IPS DF 6.9 (cell line): Measurements from ENCODE around the gene CT83.

Source experiments
- DNase-seq: peaks from one replicate; pipeline ENCODE4 v3.0.0-alpha.2; 2013; ENCODE audit warnings: low read depth, low spot score
- H3K27ac ChIP-seq: one replicate; pipeline ENCODE4 v1.5.1; 2013; ENCODE audit warnings: low read length, control low read depth
- H3K27me3 ChIP-seq: 2 replicates; pipeline ENCODE4 v1.6.1; 2013; ENCODE audit warnings: mild to moderate bottlenecking, low read length; ENCODE audit not compliant: control insufficient read depth, insufficient read depth
- H3K36me3 ChIP-seq: 2 replicates; pipeline ENCODE4 v1.6.1; 2013; ENCODE audit warnings: low read length; ENCODE audit not compliant: control insufficient read depth, insufficient read depth
- H3K4me1 ChIP-seq: 2 replicates; pipeline ENCODE4 v1.6.1; 2013; ENCODE audit warnings: low read length; ENCODE audit not compliant: control insufficient read depth, insufficient read depth
- H3K4me3 ChIP-seq: 2 replicates; pipeline ENCODE4 v1.5.1; 2013; ENCODE audit warnings: mild to moderate bottlenecking, low read length
- H3K9me3 ChIP-seq: 2 replicates; pipeline ENCODE4 v1.6.1; 2013; ENCODE audit warnings: low read length, inconsistent platforms; ENCODE audit not compliant: control insufficient read depth, insufficient read depth
- WGBS: extraction: QIAGEN DNeasy Blood & Tissue Kit; methylation state at CpG from one replicate; pipeline ENCODE4 v1.1.7; 2013; ENCODE audit warnings: mixed read lengths, missing lambda C conversion rate; ENCODE audit not compliant: insufficient read length, insufficient coverage; 5-methylcytosine and 5-hydroxymethylcytosine counted together

Gene CT83, protein sequence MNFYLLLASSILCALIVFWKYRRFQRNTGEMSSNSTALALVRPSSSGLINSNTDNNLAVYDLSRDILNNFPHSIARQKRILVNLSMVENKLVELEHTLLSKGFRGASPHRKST

DNA sequence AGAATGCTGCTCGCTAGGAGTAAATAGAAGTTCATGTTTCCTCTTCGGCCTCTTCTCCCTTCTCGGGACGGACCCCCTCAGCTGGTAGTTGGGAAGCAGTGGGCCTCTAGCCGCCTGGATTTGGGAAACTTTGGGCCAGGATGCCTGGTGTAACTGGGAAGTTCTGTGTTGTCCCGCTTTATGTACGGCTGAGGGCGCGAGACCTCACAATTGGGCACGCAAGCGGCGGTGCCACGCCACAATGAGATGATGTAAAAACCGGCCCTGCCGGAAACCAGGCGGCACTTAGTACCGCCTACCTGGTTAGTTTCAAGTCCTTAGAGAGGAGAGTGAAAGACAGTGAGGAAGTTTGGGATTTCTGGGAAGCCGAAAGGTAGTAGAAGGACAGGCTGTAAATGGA is at the start of gene CT83:
Gene CT83 (minus strand): TSS at position 155 of the 400 bp plus-strand sequence. CDS start 120 bp downstream, at position 35.
- no CpG with 5 or more reads among the region's 18 CpGs for WGBS
- Histone ChIP-seq H3K9me3 (no peaks in the 10 kb centered on the region), H3K27ac (no peak within 1 kb of the TSS), H3K4me3 (no peak within 1 kb of the TSS), H3K27me3 (no peaks in the 10 kb centered on the region), H3K36me3 (no peaks in the 10 kb centered on the region), H3K4me1 (no peaks in the 10 kb centered on the region)
- no peak for DNase-seq

DNA sequence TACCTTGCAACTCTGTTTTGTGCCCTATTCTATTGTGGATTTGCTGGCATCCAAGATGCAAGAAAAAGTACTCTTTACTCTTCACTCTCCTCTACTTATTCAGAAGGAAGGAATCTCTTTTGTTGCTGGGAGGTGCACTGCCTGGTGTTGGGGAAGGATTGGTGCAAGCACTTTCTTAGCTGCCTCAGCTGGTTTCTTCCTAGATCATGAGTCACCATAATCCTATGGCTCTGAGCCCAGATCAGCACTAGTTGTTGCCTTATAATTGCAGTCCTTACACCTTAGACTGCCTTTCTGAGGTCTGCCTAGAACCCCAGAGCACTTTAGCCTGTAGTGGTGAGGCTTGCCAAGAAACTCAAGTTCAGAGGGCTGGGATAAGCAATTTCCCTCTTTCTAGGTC is 37.0 kb upstream of the CT83 start:
- Histone ChIP-seq H3K27me3 (no peaks in the 10 kb centered on the region), H3K9me3 (no peaks in the 10 kb centered on the region), H3K4me3 (no peak overlapping the region), H3K27ac (no peak overlapping the region), H3K4me1 (no peaks in the 10 kb centered on the region), H3K36me3 (no peaks in the 10 kb centered on the region)
- no peak for DNase-seq

DNA sequence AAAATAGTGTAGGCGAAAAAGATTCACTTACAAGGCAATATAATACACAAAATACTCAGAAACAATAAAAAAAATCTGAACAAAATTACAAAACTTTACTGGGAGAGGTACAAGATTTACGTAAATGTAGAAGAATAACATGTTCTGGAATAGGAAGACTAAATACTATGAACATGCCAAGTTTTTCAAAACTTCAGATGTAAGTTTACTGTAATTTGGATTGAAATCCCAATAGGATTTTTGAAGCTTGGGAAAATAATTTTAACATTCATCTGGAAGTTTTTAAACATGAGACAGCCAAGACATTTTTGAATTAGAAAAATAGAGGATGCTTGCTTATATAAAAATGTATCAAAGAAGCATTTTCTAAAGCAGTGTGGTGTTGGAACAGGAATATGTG is 30.5 kb upstream of the CT83 start:
- no peaks in the 10 kb centered on the region for H3K36me3 ChIP-seq
- no peaks in the 10 kb centered on the region for H3K9me3 ChIP-seq
- H3K27ac ChIP-seq: no peak overlapping the region
- no peak for DNase-seq
- H3K27me3 ChIP-seq: no peaks in the 10 kb centered on the region
- no CpG with 5 or more reads among the region's 2 CpGs for WGBS
- no peak overlapping the region for H3K4me3 ChIP-seq
- no peaks in the 10 kb centered on the region for H3K4me1 ChIP-seq

DNA sequence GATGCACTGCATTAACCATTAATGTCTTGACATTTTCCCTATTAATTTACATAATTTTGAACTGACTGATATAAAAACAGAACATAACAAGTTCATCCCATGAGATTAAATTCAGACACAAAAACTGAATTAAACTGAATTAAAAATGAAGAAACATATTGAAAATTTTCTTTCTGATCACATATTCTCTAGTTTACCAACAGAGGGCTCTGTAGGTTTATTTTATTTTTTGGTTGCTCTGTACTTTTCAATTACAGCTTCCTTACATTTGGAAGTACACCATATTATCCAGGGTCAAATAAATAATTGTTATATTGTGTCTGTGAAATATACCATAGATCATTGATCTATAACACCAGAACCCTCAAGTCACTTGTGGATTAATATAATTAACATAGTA is 27.3 kb upstream of the CT83 start:
- no peak overlapping the region for H3K4me3 ChIP-seq
- H3K27ac ChIP-seq: no peak overlapping the region
- no peaks in the 10 kb centered on the region for H3K9me3 ChIP-seq
- no peaks in the 10 kb centered on the region for H3K36me3 ChIP-seq
- no peaks in the 10 kb centered on the region for H3K4me1 ChIP-seq
- no peaks in the 10 kb centered on the region for H3K27me3 ChIP-seq
- no peak for DNase-seq

DNA sequence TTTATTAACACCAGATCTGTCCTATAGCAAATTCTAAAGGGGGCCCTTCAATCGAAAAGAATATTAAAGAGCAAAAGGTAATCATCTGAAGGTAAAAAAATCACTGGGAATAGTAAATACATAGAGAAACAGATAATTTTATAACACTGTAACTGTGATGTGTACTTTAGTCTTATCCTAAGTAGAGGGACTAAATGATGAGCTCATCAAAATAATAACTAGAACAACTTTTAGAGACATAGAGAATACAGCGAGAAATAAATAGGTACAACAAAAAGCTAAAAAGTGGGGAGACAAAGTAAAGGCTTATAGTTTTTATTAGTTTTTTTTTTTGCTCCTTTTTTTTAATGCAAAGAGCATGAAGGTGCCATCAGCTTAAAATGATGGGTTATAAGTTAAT is 17.3 kb upstream of the CT83 start:
- no CpG with 5 or more reads among the region's 2 CpGs for WGBS
- Histone ChIP-seq H3K9me3 (no peaks in the 10 kb centered on the region), H3K36me3 (no peaks in the 10 kb centered on the region), H3K4me1 (no peaks in the 10 kb centered on the region), H3K4me3 (no peak overlapping the region), H3K27me3 (no peaks in the 10 kb centered on the region), H3K27ac (no peak overlapping the region)
- no peak for DNase-seq

DNA sequence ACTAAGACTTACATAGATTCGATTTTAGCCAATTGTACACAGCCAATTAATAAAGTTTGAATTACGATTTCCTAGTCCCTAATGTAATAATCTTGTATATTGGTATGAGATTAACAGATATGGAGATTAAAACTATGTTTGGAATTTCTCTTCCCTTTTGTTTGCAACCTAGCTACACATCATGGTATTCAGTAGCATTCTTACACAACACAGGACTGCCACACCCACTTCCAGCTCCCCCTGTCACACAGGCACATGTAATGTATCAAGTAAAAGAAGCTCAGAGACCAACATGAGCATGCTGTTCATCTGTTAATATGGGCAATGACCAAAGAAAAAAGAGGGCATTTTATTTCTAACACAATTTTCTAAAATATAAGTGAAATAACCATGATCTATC is 13.6 kb downstream of the CT83 start:
- Histone ChIP-seq H3K27me3 (no peaks in the 10 kb centered on the region), H3K4me3 (no peak overlapping the region), H3K36me3 (no peaks in the 10 kb centered on the region), H3K4me1 (no peaks in the 10 kb centered on the region), H3K27ac (no peak overlapping the region), H3K9me3 (no peaks in the 10 kb centered on the region)
- DNase-seq: no peak
- WGBS: no CpG with 5 or more reads among the region's 2 CpGs

DNA sequence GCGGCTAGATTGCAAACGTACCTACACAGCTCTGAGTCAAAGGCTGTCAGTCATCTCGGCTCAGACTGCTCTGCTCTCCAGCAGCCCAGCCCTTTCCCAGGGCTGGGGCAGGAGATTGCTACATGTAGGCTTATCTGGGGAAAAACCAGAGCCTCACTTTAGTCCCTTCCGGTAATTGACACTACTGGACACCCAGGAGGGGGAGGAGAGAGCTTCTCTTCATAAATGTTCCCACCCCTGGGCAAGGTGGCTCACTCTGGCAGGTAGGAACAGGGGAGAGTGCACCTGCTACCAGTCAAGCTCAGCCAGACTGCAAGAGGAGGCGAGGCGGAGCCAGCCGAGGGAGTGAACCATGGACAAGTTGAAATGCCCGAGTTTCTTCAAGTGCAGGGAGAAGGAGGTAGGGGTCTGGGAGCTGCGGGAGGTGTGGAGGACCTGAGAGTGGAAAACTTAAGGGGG is 26.4 kb downstream of the CT83 start, which contains the start of gene SLC6A14:
Gene SLC6A14 (plus strand): TSS at position 249 of the 459 bp plus-strand sequence. CDS start 104 bp downstream, at position 353.
- no peak for DNase-seq
- no peak within 1 kb of the TSS for H3K4me3 ChIP-seq
- WGBS: no CpG with 5 or more reads among the region's 9 CpGs
- no peaks in the 10 kb centered on the region for H3K4me1 ChIP-seq
- H3K9me3 ChIP-seq: no peaks in the 10 kb centered on the region
- no peaks in the 10 kb centered on the region for H3K27me3 ChIP-seq
- no peaks in the 10 kb centered on the region for H3K36me3 ChIP-seq
- H3K27ac ChIP-seq: no peak within 1 kb of the TSS

DNA sequence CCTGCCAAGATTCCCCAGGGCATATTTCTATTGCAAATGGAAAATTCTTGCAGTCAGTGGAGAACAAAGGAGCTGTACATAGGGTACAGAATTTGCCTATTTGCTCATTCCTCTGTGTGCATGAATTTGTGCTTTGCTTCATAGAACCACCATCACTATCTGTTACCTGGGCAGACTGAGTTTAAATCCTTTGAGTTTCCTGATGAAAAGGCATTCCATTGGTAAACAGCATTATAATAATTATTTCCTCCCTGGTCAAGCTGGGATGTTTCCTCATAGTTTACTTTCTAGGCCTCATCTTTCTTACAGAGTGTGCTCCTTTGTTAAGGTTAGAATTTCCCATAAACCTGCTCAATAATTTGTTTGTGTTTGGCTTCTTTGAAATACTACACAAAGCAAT is 27.2 kb downstream of the CT83 start:
- no peaks in the 10 kb centered on the region for H3K27me3 ChIP-seq
- H3K36me3 ChIP-seq: no peaks in the 10 kb centered on the region
- no peaks in the 10 kb centered on the region for H3K4me1 ChIP-seq
- no peak overlapping the region for H3K4me3 ChIP-seq
- H3K27ac ChIP-seq: no peak overlapping the region
- no peaks in the 10 kb centered on the region for H3K9me3 ChIP-seq
- DNase-seq: no peak

DNA sequence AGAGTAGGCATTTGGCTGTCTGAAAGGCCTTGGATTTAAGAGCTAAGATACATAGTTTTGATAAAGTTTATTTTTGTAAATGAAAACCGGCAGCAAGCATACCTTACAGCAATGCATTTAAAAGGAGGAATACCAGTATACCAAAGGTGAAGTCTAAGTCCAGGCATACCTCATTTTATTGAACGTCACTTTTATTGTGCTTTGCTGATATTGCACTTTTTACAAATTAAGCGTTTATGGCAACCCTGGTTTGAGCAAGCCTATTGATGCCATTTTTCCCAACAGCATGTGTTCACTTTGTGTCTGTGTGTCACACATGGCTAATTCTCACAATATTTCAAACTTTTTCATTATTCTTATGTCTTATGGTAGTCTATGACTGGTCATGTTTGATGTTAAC is 34.8 kb downstream of the CT83 start:
- H3K27me3 ChIP-seq: no peaks in the 10 kb centered on the region
- no peaks in the 10 kb centered on the region for H3K9me3 ChIP-seq
- DNase-seq: no peak
- no peak overlapping the region for H3K4me3 ChIP-seq
- H3K27ac ChIP-seq: no peak overlapping the region
- no peaks in the 10 kb centered on the region for H3K36me3 ChIP-seq
- no CpG with 5 or more reads among the region's 3 CpGs for WGBS
- no peaks in the 10 kb centered on the region for H3K4me1 ChIP-seq

DNA sequence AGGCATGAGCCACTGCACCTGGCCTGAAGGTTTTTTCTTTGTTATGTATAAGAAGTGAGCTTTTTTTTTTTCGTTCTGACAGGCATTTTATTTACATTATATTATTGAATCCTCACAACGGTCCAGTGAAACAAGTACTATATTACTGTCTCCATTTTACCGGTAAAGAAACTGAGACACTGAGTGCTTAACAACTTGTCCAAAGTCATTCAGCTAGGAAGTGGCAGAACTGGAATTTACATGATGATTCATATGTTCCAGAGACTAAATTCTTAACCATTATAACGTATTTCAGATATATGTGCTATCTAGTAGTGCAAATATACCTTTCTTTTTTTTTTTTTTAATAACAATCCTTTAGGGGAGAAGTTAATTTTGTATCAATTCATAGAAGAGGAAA is 44.8 kb downstream of the CT83 start:
- H3K4me1 ChIP-seq: no peaks in the 10 kb centered on the region
- no peak overlapping the region for H3K27ac ChIP-seq
- DNase-seq: no peak
- no peaks in the 10 kb centered on the region for H3K27me3 ChIP-seq
- no peak overlapping the region for H3K4me3 ChIP-seq
- no peaks in the 10 kb centered on the region for H3K36me3 ChIP-seq
- no CpG with 5 or more reads among the region's 4 CpGs for WGBS
- no peaks in the 10 kb centered on the region for H3K9me3 ChIP-seq

DNA sequence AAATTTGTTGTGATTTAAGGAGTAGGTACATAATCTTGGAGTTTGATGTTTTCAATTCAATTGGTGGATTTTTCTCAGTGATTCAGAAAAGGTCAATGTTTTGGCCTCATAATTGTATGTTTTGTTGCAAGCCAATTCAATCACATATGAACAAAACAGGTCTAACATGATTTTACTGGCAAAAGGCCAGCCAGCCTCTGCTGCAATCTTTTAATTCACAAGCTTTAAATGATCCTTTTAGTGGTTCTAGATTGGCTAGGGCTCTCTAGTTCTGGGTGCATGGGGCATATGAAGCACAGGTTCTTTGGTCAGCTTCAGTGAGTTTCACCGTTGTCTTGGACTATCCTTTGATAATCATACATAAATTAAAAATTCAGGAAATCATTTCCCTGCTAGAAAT is 45.6 kb downstream of the CT83 start:
- H3K4me1 ChIP-seq: no peaks in the 10 kb centered on the region
- no peak overlapping the region for H3K27ac ChIP-seq
- no peaks in the 10 kb centered on the region for H3K27me3 ChIP-seq
- no CpG with 5 or more reads among the region's 1 CpG for WGBS
- no peaks in the 10 kb centered on the region for H3K9me3 ChIP-seq
- DNase-seq: no peak
- no peaks in the 10 kb centered on the region for H3K36me3 ChIP-seq
- no peak overlapping the region for H3K4me3 ChIP-seq
